GM12878 (cell line): ENCODE results near the gene PTGS1. TPM values are rescaled to one million over a fixed set of nuclear protein-coding genes. Genes with fewer than 3 reads are reported as not detected.
"Not testable (repeated sequence)": the region's sequence is repeated elsewhere in the genome, so short reads cannot be mapped to it uniquely, and the experiment has no call there.

Experiments used
- ATAC-seq: fragments of 200-7000 bp; cut with Tn5 transposase; 3 replicates; pipeline ENCODE4 v1.9.1; 2020; ENCODE audit warnings: mild to moderate bottlenecking, moderate library complexity
- BruUV-seq: library from RNA; stranded (reverse); fragments of 400-500 nt; replicated peaks from 2 replicates; lab custom pipeline; 2021; lab: Mats Ljungman, UMichigan
- CTCF ChIA-PET: fragments of 300-600 bp; sonication (Branson Sonifier 250); formaldehyde crosslinking; extraction: SDS; loops from one replicate; lab custom pipeline; 2021; ENCODE audit warnings: inconsistent platforms; lab: Yijun Ruan, JAX
- POLR2A ChIA-PET: fragments of 350-600 bp; formaldehyde crosslinking; extraction: SDS; loops from one replicate; lab custom pipeline; 2021; ENCODE audit warnings: inconsistent platforms; lab: Charles Lee
- RAD21 ChIA-PET: fragments of 300-600 bp; sonication (Branson Sonifier 250); formaldehyde crosslinking; loops from one replicate; lab custom pipeline; 2023; ENCODE audit warnings: antibody characterized with exemption; ENCODE audit not compliant: unreplicated experiment; lab: Charles Lee
- SMC1A ChIA-PET: fragments of 300-600 bp; sonication (Branson Sonifier 250); formaldehyde crosslinking; loops from one replicate; lab custom pipeline; 2023; ENCODE audit not compliant: unreplicated experiment, uncharacterized antibody; lab: Charles Lee
- DNase-seq: peaks from one replicate; pipeline ENCODE4 v3.0.0-alpha.2; 2011; ENCODE audit warnings: low read depth, low spot score
- FAIRE-seq: peaks from 3 replicates; lab custom pipeline; 2011; peaks lifted over from hg19 to GRCh38; lab: Jason Lieb, UNC
- H2AFZ ChIP-seq: 2 replicates; pipeline ENCODE4 v1.6.0; 2011; ENCODE audit warnings: low read depth, low read length, control low read depth; ENCODE audit not compliant: control insufficient read depth
- H3K27ac ChIP-seq: 2 replicates; pipeline ENCODE4 v1.5.1; 2011; ENCODE audit warnings: control low read depth; ENCODE audit not compliant: control insufficient read depth, insufficient read depth
- H3K27me3 ChIP-seq, 2 experiments: replicated peaks in 1 of 2; 2 replicates each; pipeline versions ENCODE4 v1.6.0 to v1.6.1; 2011; ENCODE audit warnings: low read length in 1 of 2; ENCODE audit not compliant: control insufficient read depth in 2 of 2, insufficient read depth in 2 of 2
- H3K36me3 ChIP-seq, 2 experiments: 2 replicates each; pipeline ENCODE4 v1.5.1; 2011; ENCODE audit warnings: low read length in 1 of 2; ENCODE audit not compliant: control insufficient read depth in 2 of 2, insufficient read depth in 2 of 2
- H3K4me1 ChIP-seq: 2 replicates; pipeline ENCODE4 v1.6.1; 2011; ENCODE audit warnings: mild to moderate bottlenecking, low read length, moderate library complexity, mixed read lengths; ENCODE audit not compliant: control insufficient read depth, insufficient read depth
- H3K4me2 ChIP-seq: 2 replicates; pipeline ENCODE4 v1.6.0; 2011; ENCODE audit warnings: control low read depth; ENCODE audit not compliant: control insufficient read depth, insufficient read depth
- H3K4me3 ChIP-seq: fragments of 200-600 bp; sonication (generic); 2 replicates; pipeline ENCODE4 v1.5.1; 2016
- H3K79me2 ChIP-seq: 2 replicates; pipeline ENCODE4 v1.6.0; 2011; ENCODE audit warnings: low read length; ENCODE audit not compliant: control insufficient read depth, insufficient read depth
- H3K9ac ChIP-seq: 2 replicates; pipeline ENCODE4 v1.8.0; 2011; ENCODE audit warnings: low read length, control low read depth, mixed read lengths; ENCODE audit not compliant: control insufficient read depth, insufficient read depth
- H3K9me3 ChIP-seq: replicated peaks from 3 replicates; pipeline ENCODE4 v1.5.1; 2011; ENCODE audit warnings: mild to moderate bottlenecking, low read length; ENCODE audit not compliant: control insufficient read depth, insufficient read depth
- H4K20me1 ChIP-seq: 2 replicates; pipeline ENCODE4 v1.6.0; 2011; ENCODE audit not compliant: control insufficient read depth, insufficient read depth
- E2F8 ChIP-seq: fragments of 450-650 bp; IDR thresholded peaks from 2 replicates; pipeline ENCODE4 v1.6.1; 2018; ENCODE audit warnings: mild to moderate bottlenecking, low read depth, moderate library complexity; ENCODE audit not compliant: partially characterized antibody
- WGBS: methylation state at CpG from one replicate; pipeline ENCODE4 v1.1.6; 2016; ENCODE audit warnings: low lambda C conversion rate; ENCODE audit not compliant: insufficient replicate concordance, insufficient coverage; ENCODE audit errors: missing lambda C conversion rate; 5-methylcytosine and 5-hydroxymethylcytosine counted together
- in situ Hi-C: fragments of 300-500 bp; cut with MboI; formaldehyde crosslinking; loops from 9 replicates; pipeline ENCODE4 v1.14.3; 2018; ENCODE audit warnings: mixed read lengths
- intact Hi-C: fragments of 100-400 bp; cut with micrococcal nuclease; formaldehyde crosslinking; loops from one replicate; pipeline ENCODE4 v1.14.2; 2022; ENCODE audit not compliant: unreplicated experiment
- polyA plus RNA-seq, 11 experiments: library from polyadenylated mRNA; depleted of rRNA in 4 of 11; unstranded in 6 of 11; stranded (reverse) in 5 of 11; fragments of >200 nt; fragmentation: Nextera tagmentation in 4 of 11; fragmentation: Illumina TruSeq in 1 of 11; extraction: Ambion mirVana in 4 of 11; extraction: Trizol in 1 of 11; gene quantifications; 1 replicate in 1 of 11; 2 replicates in 10 of 11; pipeline versions ENCODE4 v1.2.1 to v1.2.3, GENCODE V29; 2011 to 2016; ENCODE audit warnings: inconsistent platforms in 2 of 11, missing spikeins in 2 of 11, low read depth in 1 of 11
- total RNA-seq, 4 experiments: library from RNA; depleted of rRNA in 3 of 4; stranded (reverse); fragments of >200 nt in 3 of 4; fragmentation: Illumina TruSeq in 1 of 4; extraction: Trizol in 1 of 4; gene quantifications; 2 replicates each; pipeline versions ENCODE4 v1.2.1 to v1.2.3, GENCODE V29; 2013 to 2021

PTGS1 gene
- total and polyA plus RNA-seq, 10 of the 15 experiments (the other 5 are each of a cell fraction or from before 2014, with no cell fraction given), result 0.16 to 2.8 (median 0.96) TPM

- Histone ChIP-seq H3K36me3 (no peaks in the 10 kb centered on the region), H3K27me3 (no peaks in the 10 kb centered on the region; a peak in 1 of 4 replicates), H3K4me1 (no peaks in the 10 kb centered on the region), H3K9ac (no peak overlapping the region), H4K20me1 (no peaks in the 10 kb centered on the region), H3K27ac (no peak overlapping the region), H3K9me3 (no peaks in the 10 kb centered on the region), H2AFZ (no peak overlapping the region), H3K4me2 (no peak overlapping the region), H3K4me3 (no peak overlapping the region), H3K79me2 (no peaks in the 10 kb centered on the region)
- ChIA-PET CTCF (interaction anchor here (0.7 kb wide), 1 partner anchor 81 kb away, joined by 3 read pairs; no protein-coding TSS in a partner anchor), POLR2A (no interaction called here), SMC1A (interaction anchor here (1.2 kb wide), 1 partner anchor 11 kb away, joined by 3 read pairs; no protein-coding TSS in a partner anchor), RAD21 (no interaction called here)
- ATAC-seq, result no peak
- no TSS peak for BruUV-seq
- no peak for DNase-seq
- FAIRE-seq, result no peak
- intact Hi-C loops (no loop called here), in situ Hi-C loops (no loop called here)
- TF ChIP-seq E2F8, result no peak
- 3% methylated on average over 8 of the region's 8 CpGs for WGBS
These were observed 9.9 kb upstream of the PTGS1 start for GRCh38 chr9:122360891-122361290.

- SMC1A ChIA-PET, RAD21 ChIA-PET, H3K36me3 ChIP-seq, H2AFZ ChIP-seq, H3K4me3 ChIP-seq, intact Hi-C loops, H4K20me1 ChIP-seq, H3K4me2 ChIP-seq, FAIRE-seq, H3K9ac ChIP-seq, H3K9me3 ChIP-seq, H3K79me2 ChIP-seq, DNase-seq, POLR2A ChIA-PET, H3K27me3 ChIP-seq, H3K27ac ChIP-seq, ATAC-seq, in situ Hi-C loops, BruUV-seq: not testable (repeated sequence)
- WGBS, result 33% methylated on average over 12 of the region's 12 CpGs
- peaks cover 11% of the 10 kb centered on the region for H3K4me1 ChIP-seq
- CTCF ChIA-PET, result interaction anchor here (3.0 kb wide), 1 partner anchor 238 kb away, joined by 10 read pairs; no protein-coding TSS in a partner anchor
These were observed 7.7 kb upstream of the PTGS1 start for GRCh38 chr9:122363131-122363530.
